ENCODE measurements around the gene SYNJ2. TPM values are rescaled to one million over a fixed set of nuclear protein-coding genes. Genes with fewer than 3 reads are reported as not detected.

Gene SYNJ2
- polyA plus RNA-seq, 1 donor from 2014 or later, result 13.7 TPM

- Mint-ChIP-seq H3K27ac (no peak overlapping the region), H3K4me3 (no peak overlapping the region)
Measured at GRCh38 chr6:158047563-158048323, 66.1 kb downstream of the SYNJ2 start.

GRCh38 chr6:158048589-158048988 lies 66.9 kb downstream of the SYNJ2 start:
- no peaks in the 10 kb centered on the region for H3K27me3 Mint-ChIP-seq
- H3K4me1 Mint-ChIP-seq, result peaks cover 0 to 3% (median 0%) of the 10 kb centered on the region in 3 donors
- H3K36me3 Mint-ChIP-seq, result peaks cover 16% of the 10 kb centered on the region
- H3K9me3 Mint-ChIP-seq, result no peaks in the 10 kb centered on the region
- H3K27ac Mint-ChIP-seq, result no peak overlapping the region
- H3K4me3 Mint-ChIP-seq, result no peak overlapping the region

More at GRCh38 chr6:158047563-158048323, 66.1 kb downstream of the SYNJ2 start:
- H3K27me3 Mint-ChIP-seq, result no peaks in the 10 kb centered on the region
- H3K4me1 Mint-ChIP-seq, result peaks cover 0 to 3% (median 0%) of the 10 kb centered on the region in 3 donors
- peaks cover 16% of the 10 kb centered on the region for H3K36me3 Mint-ChIP-seq
- no peaks in the 10 kb centered on the region for H3K9me3 Mint-ChIP-seq

- no peak overlapping the region for H3K4me3 Mint-ChIP-seq
- no peaks in the 10 kb centered on the region for H3K9me3 Mint-ChIP-seq
- peaks cover 17% of the 10 kb centered on the region for H3K36me3 Mint-ChIP-seq
- no peak overlapping the region for H3K27ac Mint-ChIP-seq
- H3K4me1 Mint-ChIP-seq, result peaks cover 0 to 3% (median 0%) of the 10 kb centered on the region in 3 donors
- no peaks in the 10 kb centered on the region for H3K27me3 Mint-ChIP-seq
Measured at GRCh38 chr6:158049055-158050028, 67.7 kb downstream of the SYNJ2 start.

GRCh38 chr6:158050107-158050735 lies 68.6 kb downstream of the SYNJ2 start:
- no peaks in the 10 kb centered on the region for H3K9me3 Mint-ChIP-seq

GRCh38 chr6:158050955-158051354 lies 69.3 kb downstream of the SYNJ2 start:
- Mint-ChIP-seq H3K4me1 (peaks cover 4 to 6% (median 5%) of the 10 kb centered on the region in 3 donors), H3K27me3 (no peaks in the 10 kb centered on the region), H3K36me3 (peaks cover 16% of the 10 kb centered on the region), H3K9me3 (no peaks in the 10 kb centered on the region), H3K27ac (no peak overlapping the region), H3K4me3 (no peak overlapping the region)

More at GRCh38 chr6:158050107-158050735, 68.6 kb downstream of the SYNJ2 start:
- Mint-ChIP-seq H3K4me3 (no peak overlapping the region), H3K4me1 (peaks cover 0 to 3% (median 0%) of the 10 kb centered on the region in 3 donors), H3K36me3 (peaks cover 16% of the 10 kb centered on the region), H3K27ac (no peak overlapping the region), H3K27me3 (no peaks in the 10 kb centered on the region)

- Mint-ChIP-seq H3K27me3 (no peaks in the 10 kb centered on the region), H3K4me1 (peaks cover 7 to 11% (median 8%) of the 10 kb centered on the region in 3 donors), H3K36me3 (peaks cover 13% of the 10 kb centered on the region), H3K4me3 (no peak overlapping the region), H3K27ac (no peak overlapping the region), H3K9me3 (no peaks in the 10 kb centered on the region)
Measured at GRCh38 chr6:158051968-158052367, 70.3 kb downstream of the SYNJ2 start.

- Mint-ChIP-seq H3K27me3 (no peaks in the 10 kb centered on the region), H3K4me3 (no peak overlapping the region), H3K9me3 (no peaks in the 10 kb centered on the region), H3K27ac (no peak overlapping the region), H3K4me1 (peaks cover 9 to 13% (median 12%) of the 10 kb centered on the region in 3 donors), H3K36me3 (peaks cover 10% of the 10 kb centered on the region)
Measured at GRCh38 chr6:158053377-158054313, 72.0 kb downstream of the SYNJ2 start.

GRCh38 chr6:158056355-158056754 lies 74.7 kb downstream of the SYNJ2 start:
- Mint-ChIP-seq H3K27ac (no peak overlapping the region), H3K9me3 (no peaks in the 10 kb centered on the region), H3K4me3 (peak overlapping the region; percentile 16 to 91 (median 74)), H3K27me3 (no peaks in the 10 kb centered on the region), H3K4me1 (peaks cover 9 to 13% (median 12%) of the 10 kb centered on the region in 3 donors), H3K36me3 (peaks cover 4% of the 10 kb centered on the region)

GRCh38 chr6:158056804-158057203 lies 75.1 kb downstream of the SYNJ2 start:
- Mint-ChIP-seq H3K4me3 (peak overlapping the region in 1 of 4 donors; percentile 42), H3K27ac (peak overlapping the region in 1 of 3 donors; percentile 48), H3K27me3 (no peaks in the 10 kb centered on the region), H3K4me1 (peaks cover 9 to 13% (median 12%) of the 10 kb centered on the region in 3 donors), H3K36me3 (peaks cover 4% of the 10 kb centered on the region), H3K9me3 (no peaks in the 10 kb centered on the region)

- peaks cover 4% of the 10 kb centered on the region for H3K36me3 Mint-ChIP-seq
- H3K4me3 Mint-ChIP-seq, result peak overlapping the region in 1 of 4 donors; percentile 42
- no peaks in the 10 kb centered on the region for H3K9me3 Mint-ChIP-seq
- peak overlapping the region in 1 of 3 donors; percentile 48 for H3K27ac Mint-ChIP-seq
- H3K4me1 Mint-ChIP-seq, result peaks cover 8 to 13% (median 12%) of the 10 kb centered on the region in 3 donors
- H3K27me3 Mint-ChIP-seq, result no peaks in the 10 kb centered on the region
Measured at GRCh38 chr6:158057213-158057987, 75.7 kb downstream of the SYNJ2 start.

- Mint-ChIP-seq H3K4me1 (peaks cover 8 to 13% (median 12%) of the 10 kb centered on the region in 3 donors), H3K4me3 (no peak overlapping the region), H3K9me3 (no peaks in the 10 kb centered on the region), H3K27me3 (no peaks in the 10 kb centered on the region), H3K27ac (peak overlapping the region in 1 of 3 donors; percentile 48), H3K36me3 (peaks cover 7% of the 10 kb centered on the region)
Measured at GRCh38 chr6:158058171-158058651, 76.5 kb downstream of the SYNJ2 start.

- Mint-ChIP-seq H3K27me3 (no peaks in the 10 kb centered on the region), H3K27ac (no peak overlapping the region), H3K9me3 (no peaks in the 10 kb centered on the region), H3K4me3 (no peak overlapping the region), H3K4me1 (peaks cover 8 to 13% (median 12%) of the 10 kb centered on the region in 3 donors), H3K36me3 (peaks cover 5% of the 10 kb centered on the region)
Measured at GRCh38 chr6:158059108-158059507, 77.4 kb downstream of the SYNJ2 start.

Measured in IgD-negative memory B cell (primary cell).